Gastrocnemius medialis (tissue), 4 donors: ENCODE measurements around the gene MRPL23.

ENCODE experiments used
- CTCF ChIP-seq, 5 experiments: fragments of 450-650 bp in 3 of 5; fragments of 200-600 bp in 2 of 5; sonication (generic) in 2 of 5; IDR thresholded peaks in 4 of 5; conservative IDR thresholded peaks in 1 of 5; 1 replicate in 4 of 5; 2 replicates in 1 of 5; pipeline ENCODE4 v1.5.1; 2016 to 2019; ENCODE audit warnings: antibody characterized with exemption in 5 of 5, mild to moderate bottlenecking in 3 of 5, moderate library complexity in 3 of 5
- POLR2A ChIP-seq, 2 donors: fragments of 450-650 bp; IDR thresholded peaks; one replicate each; pipeline ENCODE4 v1.6.1; 2017; ENCODE audit warnings: antibody characterized with exemption in 2 of 2, mild to moderate bottlenecking in 2 of 2, moderate library complexity in 2 of 2

GRCh38 chr11:1928470-1928890 is 18.7 kb upstream of the MRPL23 start:
- TF ChIP-seq CTCF (IDR thresholded peaks at IDR 0.05 in 4 of 5, conservative IDR thresholded peaks at IDR 0.05 in 1 of 5) (no peak), POLR2A (IDR thresholded peaks at IDR 0.05) (no peak)
